ENCODE measurements around the gene ETFDH. TPM values are rescaled to one million over a fixed set of nuclear protein-coding genes. Genes with fewer than 3 reads are reported as not detected.

Gene ETFDH
- total and polyA plus RNA-seq, 9 of the 15 experiments (the other 6 are each of a cell fraction or from before 2014, with no cell fraction given): 14.6 to 33.6 (median 25.9) TPM

DNA sequence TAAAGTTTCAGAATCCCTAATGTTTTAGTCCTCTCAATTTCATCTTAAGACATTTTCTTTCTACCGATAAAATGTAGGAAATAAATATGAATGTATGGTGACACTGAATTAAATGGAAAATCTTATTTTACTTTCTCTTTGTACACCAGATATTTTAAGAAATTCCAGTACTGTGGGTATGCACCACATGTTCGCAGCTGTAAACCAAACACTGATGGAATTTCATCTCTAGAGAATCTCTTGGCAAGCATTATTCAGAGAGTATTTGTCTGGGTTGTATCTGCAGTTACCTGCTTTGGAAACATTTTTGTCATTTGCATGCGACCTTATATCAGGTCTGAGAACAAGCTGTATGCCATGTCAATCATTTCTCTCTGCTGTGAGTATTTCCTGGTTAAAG lies 27.3 kb upstream of the ETFDH start:
- in situ Hi-C loops (cut with MboI) (no loop called here), intact Hi-C loops (cut with micrococcal nuclease) (no loop called here)
- TF ChIP-seq, protein P1, sequence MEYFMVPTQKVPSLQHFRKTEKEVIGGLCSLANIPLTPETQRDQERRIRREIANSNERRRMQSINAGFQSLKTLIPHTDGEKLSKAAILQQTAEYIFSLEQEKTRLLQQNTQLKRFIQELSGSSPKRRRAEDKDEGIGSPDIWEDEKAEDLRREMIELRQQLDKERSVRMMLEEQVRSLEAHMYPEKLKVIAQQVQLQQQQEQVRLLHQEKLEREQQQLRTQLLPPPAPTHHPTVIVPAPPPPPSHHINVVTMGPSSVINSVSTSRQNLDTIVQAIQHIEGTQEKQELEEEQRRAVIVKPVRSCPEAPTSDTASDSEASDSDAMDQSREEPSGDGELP (CRISPR knock-in tag; IDR thresholded peaks at IDR 0.05; ENCODE audit: borderline replicate concordance): no peak
- peak; percentile 55 for TF ChIP-seq PKNOX1 (IDR thresholded peaks at IDR 0.05)
- no peak for FAIRE-seq
- Histone ChIP-seq H3K4me3 (no peak overlapping the region), H3K9ac (ENCODE audit: insufficient read depth in 1 of 2, low read depth in 2 of 2, low read length in 2 of 2) (no peak overlapping the region), H3K27me3 (ENCODE audit: control insufficient read depth in 2 of 2, insufficient read depth in 2 of 2, low read length in 2 of 2) (no peaks in the 10 kb centered on the region; a peak in 1 of 5 replicates), H3K4me2 (ENCODE audit: insufficient read depth, low read length) (no peak overlapping the region), H2AFZ (ENCODE audit: low read depth, low read length) (no peak overlapping the region), H3K4me1 (replicated peaks in 1 of 2; ENCODE audit: control insufficient read depth in 2 of 2, insufficient read depth in 2 of 2, low read length in 2 of 2) (no peaks in the 10 kb centered on the region), H3K9me3 (replicated peaks; ENCODE audit: control insufficient read depth, insufficient read depth, low read depth, low read length) (no peaks in the 10 kb centered on the region), H4K20me1 (replicated peaks; ENCODE audit: control insufficient read depth, insufficient read depth, low read length) (no peaks in the 10 kb centered on the region), H3K79me2 (ENCODE audit: control insufficient read depth, insufficient read depth, low read length) (no peaks in the 10 kb centered on the region), H3K27ac (ENCODE audit: extremely low read depth, low read depth, low read length) (no peak overlapping the region), H3K9me1 (ENCODE audit: control insufficient read depth, insufficient read depth, low read length) (no peaks in the 10 kb centered on the region), H3K36me3 (ENCODE audit: control insufficient read depth, insufficient read depth, low read length) (no peaks in the 10 kb centered on the region)
- ChIA-PET POLR2A (interaction anchor here (0.7 to 2.0 kb wide), 2 partner anchors 9 to 13 kb away, joined by 5 to 7 read pairs; no protein-coding TSS in a partner anchor), CTCF (ENCODE audit: low intra/inter-chr PET ratio) (interaction anchor here (0.6 kb wide), 1 partner anchor 376 kb away, joined by 3 read pairs; no protein-coding TSS in a partner anchor)
- 9% methylated on average over 3 of the region's 3 CpGs for WGBS (ENCODE audit: insufficient coverage, low coverage, missing lambda C conversion rate)
- no peak for ATAC-seq
- BruUV-seq (replicated peaks): no TSS peak
- DNase-seq (ENCODE audit: extremely low read depth in 1 of 4, low spot score in 3 of 4): no peak

GRCh38 chr4:158649111-158649680 lies 22.9 kb upstream of the ETFDH start:
- H3K9me1 ChIP-seq (ENCODE audit: control insufficient read depth, insufficient read depth, low read length): no peaks in the 10 kb centered on the region
- no peaks in the 10 kb centered on the region for H3K36me3 ChIP-seq (ENCODE audit: control insufficient read depth, insufficient read depth, low read length)
- TF ChIP-seq SMARCC2 (IDR thresholded peaks at IDR 0.05; ENCODE audit: low read depth): no peak
- TF ChIP-seq ELF4 (CRISPR knock-in tag; IDR thresholded peaks at IDR 0.05): no peak
- TF ChIP-seq ZNF24 (IDR thresholded peaks at IDR 0.05): no peak
- no peaks in the 10 kb centered on the region for H3K4me1 ChIP-seq (replicated peaks in 1 of 2; ENCODE audit: control insufficient read depth in 2 of 2, insufficient read depth in 2 of 2, low read length in 2 of 2)
- POLR2A ChIA-PET: no interaction called here
- no peak overlapping the region for H3K9ac ChIP-seq (ENCODE audit: insufficient read depth in 1 of 2, low read depth in 2 of 2, low read length in 2 of 2)
- no peak overlapping the region for H2AFZ ChIP-seq (ENCODE audit: low read depth, low read length)
- intact Hi-C loops (cut with micrococcal nuclease): no loop called here
- DNase-seq (ENCODE audit: extremely low read depth in 1 of 4, low spot score in 3 of 4) (no peak), FAIRE-seq (no peak), ATAC-seq (no peak)
- in situ Hi-C loops (cut with MboI): no loop called here
- H3K9me3 ChIP-seq (replicated peaks; ENCODE audit: control insufficient read depth, insufficient read depth, low read depth, low read length): no peaks in the 10 kb centered on the region
- H4K20me1 ChIP-seq (replicated peaks; ENCODE audit: control insufficient read depth, insufficient read depth, low read length): no peaks in the 10 kb centered on the region
- no peak overlapping the region for H3K4me3 ChIP-seq
- no peaks in the 10 kb centered on the region for H3K79me2 ChIP-seq (ENCODE audit: control insufficient read depth, insufficient read depth, low read length)
- 8% methylated on average over 4 of the region's 4 CpGs for WGBS (ENCODE audit: insufficient coverage, low coverage, missing lambda C conversion rate)
- BruUV-seq (replicated peaks): no TSS peak
- H3K27me3 ChIP-seq (ENCODE audit: control insufficient read depth in 2 of 2, insufficient read depth in 2 of 2, low read length in 2 of 2): no peaks in the 10 kb centered on the region; a peak in 1 of 5 replicates
- H3K27ac ChIP-seq (ENCODE audit: extremely low read depth, low read depth, low read length): no peak overlapping the region
- H3K4me2 ChIP-seq (ENCODE audit: insufficient read depth, low read length): no peak overlapping the region
- CTCF ChIA-PET (ENCODE audit: low intra/inter-chr PET ratio): no interaction called here

Data from K562 (cell line).